Measurements from ENCODE around the gene ACTN1.
"Not testable (repeated sequence)": the region's sequence is repeated elsewhere in the genome, so short reads cannot be mapped to it uniquely, and the experiment has no call there.

Gene ACTN1

DNA sequence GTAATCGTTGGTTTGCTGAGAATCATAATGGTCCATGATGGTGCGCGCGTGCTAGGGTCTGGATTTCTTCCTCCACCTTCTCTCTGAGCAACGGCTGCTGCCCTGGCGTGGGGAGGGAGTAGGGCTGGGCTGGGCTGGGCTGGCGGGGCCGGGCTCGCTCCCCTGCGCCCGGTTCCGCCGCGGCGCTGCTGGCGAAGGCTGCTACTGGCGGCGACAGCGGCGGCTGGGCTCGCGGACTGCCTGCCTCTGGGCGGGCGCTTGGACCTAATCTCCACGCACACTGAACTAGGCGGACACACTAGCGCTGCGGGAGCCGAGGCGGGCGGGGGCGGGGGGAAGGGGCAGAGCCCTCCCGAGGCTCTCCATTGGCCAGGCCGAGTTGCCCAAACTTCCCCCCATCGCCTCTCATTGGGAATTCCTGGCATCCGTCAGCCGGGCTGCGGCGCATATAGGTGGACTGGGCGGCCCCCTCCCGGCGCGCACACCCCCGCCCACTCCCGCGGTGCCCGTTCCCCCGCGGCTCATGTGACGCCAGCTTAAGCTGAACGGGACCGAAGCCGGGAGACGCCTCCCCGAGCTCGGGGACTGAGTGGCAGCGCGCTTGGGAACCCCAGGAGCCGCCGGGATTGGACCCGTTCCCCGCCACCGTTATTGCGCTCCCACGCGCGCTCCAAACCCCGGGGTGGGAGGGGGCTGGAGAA lies at the start of gene ACTN1:
Gene ACTN1 (minus strand): TSS at position 282 of the 701 bp plus-strand sequence. CDS start 246 bp downstream, at position 36.
- DNase-seq (ENCODE audit: low read depth in 2 of 2), result peak; percentile 95 to 96

DNA sequence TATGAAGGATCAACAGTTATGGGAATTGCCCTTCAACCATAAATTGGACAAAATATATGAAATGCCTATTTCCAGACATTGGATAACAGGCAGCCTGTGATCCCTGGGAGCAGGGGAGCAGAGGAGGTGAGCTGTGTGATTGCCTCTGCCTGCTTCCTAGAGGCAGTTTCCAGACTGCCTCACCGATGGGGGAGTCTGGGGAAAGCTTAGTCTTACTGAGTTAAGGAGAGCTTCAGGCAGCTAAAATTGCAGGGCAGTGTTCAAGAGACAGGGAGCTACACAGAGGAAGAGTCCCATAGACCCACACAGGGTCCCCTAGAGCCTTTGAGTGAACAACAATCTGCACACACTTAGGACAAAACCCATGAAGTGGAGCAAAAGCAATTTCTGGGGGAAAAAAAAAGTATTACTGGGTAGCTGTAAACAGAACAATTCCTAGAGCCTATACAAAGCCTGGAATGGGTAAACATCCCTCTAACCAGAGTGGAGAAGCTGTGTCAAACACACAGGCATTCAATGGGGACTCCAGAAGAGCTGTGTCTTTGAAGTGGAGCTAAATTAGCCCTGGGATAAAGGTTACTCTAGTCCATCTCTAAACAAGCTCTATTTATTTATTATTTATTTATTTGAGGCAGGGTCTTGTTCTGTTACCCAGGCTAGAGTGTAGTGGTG lies 48.3 kb upstream of the ACTN1 start:
- no peak for DNase-seq (ENCODE audit: low read depth in 2 of 2)

DNA sequence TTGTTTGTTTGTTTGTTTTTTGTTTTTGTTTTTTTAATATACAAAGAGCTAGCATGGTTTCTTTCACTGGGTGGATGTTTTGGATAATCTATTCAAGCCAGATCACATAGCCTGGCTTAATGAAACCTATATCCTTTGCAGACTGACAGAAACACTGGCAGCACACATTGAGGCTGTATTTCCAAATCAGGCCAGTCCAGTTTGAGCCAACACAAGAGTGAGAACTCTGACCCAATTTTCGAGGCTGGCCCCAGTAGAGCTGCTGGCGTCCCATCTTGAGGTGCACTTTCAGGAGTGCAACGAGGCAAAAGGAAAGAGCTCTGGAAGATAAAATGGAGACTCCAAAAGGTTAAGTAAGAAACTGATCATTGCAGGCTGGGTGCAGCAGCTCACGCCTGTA lies 43.9 kb upstream of the ACTN1 start:
- DNase-seq (ENCODE audit: low read depth in 2 of 2), result no peak

DNA sequence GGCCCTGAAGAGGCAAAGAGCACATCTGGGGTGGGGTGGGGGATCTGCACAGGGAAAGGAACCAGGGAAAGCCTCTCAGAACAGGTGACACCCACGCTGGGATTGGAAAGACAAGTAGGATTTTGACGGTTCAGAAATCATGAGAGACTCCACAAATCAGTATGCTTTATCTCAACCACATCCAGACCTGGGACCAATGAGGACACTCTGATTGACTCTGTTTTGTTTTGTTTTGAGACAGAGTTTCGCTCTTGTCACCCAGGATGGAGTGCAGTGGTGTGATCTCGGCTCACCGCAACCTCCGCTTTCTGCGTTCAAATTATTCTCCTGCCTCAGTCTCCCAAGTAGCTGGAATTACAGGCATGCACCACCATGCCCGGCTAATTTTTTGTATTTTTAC lies 43.0 kb upstream of the ACTN1 start:
- not testable (repeated sequence) for DNase-seq (ENCODE audit: low read depth in 2 of 2)

DNA sequence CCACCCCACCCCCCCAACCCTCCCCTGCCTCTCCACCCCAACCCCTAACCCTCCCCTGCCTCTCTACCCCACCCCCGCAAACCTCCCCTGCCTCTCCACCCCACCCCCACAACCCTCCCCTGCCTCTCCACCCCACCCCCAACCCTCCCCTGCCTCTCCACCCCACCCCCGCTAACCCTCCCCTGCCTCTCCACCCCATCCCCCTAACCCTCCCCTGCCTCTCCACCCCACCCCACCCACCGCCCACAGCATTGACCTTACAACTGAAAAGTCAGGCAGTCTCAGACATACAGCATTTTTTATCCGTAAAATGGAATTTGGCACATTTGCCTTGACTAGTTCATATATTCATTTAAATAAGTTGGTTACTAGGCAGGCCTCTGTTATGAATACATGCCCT lies 38.6 kb upstream of the ACTN1 start:
- no peak for DNase-seq (ENCODE audit: low read depth in 2 of 2)

DNA sequence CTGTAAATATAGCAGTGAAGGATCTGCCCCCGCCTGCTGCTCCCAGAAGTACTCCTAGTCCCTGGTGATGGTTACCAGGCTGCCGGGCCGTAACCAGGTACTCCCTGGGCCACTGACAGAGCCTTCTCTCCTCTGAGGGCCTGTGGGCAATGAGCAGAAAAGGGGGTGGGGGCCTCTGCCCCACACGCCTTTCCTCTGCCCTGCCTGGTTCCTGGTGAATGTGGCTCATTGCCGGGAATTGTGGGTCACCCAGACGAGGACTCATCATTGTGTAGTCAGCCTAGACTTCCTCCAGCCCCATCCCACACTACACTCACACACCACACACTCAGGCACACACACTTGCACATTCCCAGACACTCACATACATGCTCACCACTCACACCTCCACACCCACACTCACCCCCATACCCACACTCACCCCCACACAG lies 35.7 kb upstream of the ACTN1 start:
- DNase-seq (ENCODE audit: low read depth in 2 of 2), result no peak

DNA sequence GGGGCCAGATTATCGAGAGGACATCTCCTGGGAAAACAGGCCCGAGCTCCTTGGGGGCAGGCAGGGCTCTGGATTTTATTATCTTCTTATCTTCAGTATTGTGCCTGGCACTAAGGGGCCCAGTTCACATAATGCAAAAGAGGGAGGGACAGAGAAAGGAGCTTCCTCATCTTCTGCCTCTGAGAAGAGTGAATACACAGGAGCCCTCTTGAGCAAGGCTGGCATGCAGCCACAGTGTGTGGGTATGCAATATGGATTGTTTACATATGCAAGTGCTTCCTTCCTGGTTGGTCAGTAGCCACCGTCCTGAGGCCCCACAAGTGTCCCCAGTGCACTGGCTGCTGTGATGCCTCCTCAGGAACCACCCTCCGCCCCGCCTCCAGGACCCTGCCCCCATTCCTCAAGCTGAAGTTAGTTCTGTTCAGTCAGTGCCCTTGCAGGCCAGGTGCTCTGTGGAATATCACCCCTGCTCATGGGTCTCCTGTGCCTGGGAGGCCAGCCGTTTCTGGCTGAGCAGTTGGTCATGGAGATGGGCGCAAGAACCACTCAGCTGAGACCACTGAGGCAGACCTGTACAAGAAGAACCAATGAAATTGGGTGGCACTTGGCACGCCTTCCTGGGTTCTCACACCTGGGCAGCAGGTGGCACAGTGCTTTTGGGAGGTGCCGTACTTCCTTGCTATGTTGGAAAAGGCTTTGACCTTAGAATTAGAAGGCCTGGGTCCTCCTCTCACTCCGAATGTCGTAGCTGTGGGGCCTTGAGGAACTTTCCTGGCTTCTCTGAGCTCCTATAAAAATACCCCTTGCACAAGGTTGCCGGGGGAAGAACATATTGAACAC lies 35.1 kb upstream of the ACTN1 start:
- no peak for DNase-seq (ENCODE audit: low read depth in 2 of 2)

DNA sequence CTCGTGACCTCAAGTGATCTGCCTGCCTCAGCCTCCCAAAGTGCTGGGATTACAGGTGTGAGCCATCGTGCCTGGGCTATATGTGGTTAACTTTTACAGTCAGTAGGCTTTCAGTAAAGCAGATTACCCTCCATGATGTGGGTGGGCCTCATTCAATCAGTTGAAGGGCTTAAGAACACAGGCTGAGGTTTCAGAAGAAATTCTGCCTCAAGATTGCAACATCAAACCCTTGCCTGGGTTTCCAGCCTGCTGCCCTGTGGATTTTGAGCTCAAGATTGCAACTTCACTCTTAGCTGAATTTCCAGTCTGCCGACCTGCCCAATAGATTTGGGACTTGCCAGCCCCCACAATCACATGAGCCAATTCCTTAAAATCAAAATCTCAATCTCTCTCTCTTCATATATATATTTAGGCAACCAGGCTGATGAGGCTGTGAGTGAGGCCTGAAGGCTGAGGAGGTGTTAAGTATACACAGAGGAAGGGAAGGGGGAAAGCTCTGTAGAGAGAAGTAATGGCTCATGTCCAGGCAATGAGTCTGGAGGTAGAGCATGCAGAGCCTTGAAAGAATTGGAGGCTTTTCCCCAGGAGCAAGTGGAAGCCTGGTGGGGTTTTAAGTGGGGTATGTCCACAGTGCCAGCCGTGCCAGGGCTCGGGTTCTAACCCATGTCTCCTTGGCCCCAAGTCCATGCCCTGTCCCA lies 33.3 kb upstream of the ACTN1 start:
- DNase-seq (ENCODE audit: low read depth in 2 of 2), result no peak

DNA sequence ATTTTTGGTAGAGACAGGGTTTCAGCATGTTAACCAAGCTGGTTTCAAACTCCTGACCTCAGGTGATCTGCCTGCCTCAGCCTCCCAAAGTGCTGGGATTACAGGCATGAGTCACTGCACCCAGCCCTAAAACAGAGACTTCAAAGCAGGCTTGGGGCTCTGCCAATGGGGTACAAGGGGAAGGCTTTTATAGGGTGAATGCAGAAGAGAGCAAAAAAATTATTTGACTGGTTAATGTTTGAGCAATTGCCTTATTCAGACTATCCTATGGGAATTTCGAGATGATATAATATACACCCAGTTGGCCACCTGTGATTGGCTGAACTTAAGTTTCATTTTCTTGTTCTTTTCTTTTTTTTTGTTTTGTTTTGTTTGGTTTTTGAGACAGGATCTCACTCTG lies 31.5 kb upstream of the ACTN1 start:
- DNase-seq (ENCODE audit: low read depth in 2 of 2), result no peak

DNA sequence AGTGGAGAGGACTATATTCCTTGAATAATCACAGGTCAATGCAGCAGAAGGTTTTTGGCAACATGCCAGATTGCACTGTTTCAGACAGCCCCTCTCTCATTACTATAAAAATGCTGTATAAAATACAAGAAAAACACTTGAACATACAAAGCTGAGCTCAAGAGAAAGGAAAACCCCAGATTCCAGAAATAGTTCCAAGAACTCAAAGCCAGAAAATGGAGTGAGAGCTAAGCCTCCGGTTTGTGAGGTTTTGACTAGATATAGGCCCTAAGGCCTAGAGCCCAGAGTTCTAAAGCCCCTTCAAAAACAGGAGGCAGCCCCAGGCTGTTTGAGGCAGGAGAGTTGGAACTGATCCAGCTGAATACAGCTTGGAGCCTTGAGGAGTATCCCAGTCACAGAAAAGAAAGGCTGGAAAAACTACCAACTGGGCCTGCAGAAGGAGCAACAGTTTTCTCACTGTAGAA lies 29.4 kb upstream of the ACTN1 start:
- DNase-seq (ENCODE audit: low read depth in 2 of 2), result peak in 1 of 2 experiments; percentile 38

DNA sequence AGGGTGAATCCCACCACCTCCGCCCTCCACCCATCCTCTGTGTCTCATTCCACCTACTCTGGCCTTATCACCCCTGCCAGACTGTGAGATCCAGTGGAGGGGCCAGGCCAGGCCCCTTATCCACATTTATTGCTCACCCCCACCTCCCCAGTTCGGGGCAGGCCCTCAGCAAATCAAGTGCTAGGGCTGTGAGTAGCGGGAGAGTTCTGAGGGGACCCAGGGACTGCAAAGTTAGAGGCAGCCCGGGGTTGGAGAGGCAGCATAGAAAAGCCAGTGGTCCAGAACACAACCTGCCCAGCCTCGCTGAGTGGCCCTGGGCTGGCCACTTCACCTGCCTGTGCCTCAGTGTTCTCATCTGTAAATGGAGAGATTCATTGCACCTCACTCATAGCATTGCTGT lies 27.2 kb upstream of the ACTN1 start:
- no peak for DNase-seq (ENCODE audit: low read depth in 2 of 2)

DNA sequence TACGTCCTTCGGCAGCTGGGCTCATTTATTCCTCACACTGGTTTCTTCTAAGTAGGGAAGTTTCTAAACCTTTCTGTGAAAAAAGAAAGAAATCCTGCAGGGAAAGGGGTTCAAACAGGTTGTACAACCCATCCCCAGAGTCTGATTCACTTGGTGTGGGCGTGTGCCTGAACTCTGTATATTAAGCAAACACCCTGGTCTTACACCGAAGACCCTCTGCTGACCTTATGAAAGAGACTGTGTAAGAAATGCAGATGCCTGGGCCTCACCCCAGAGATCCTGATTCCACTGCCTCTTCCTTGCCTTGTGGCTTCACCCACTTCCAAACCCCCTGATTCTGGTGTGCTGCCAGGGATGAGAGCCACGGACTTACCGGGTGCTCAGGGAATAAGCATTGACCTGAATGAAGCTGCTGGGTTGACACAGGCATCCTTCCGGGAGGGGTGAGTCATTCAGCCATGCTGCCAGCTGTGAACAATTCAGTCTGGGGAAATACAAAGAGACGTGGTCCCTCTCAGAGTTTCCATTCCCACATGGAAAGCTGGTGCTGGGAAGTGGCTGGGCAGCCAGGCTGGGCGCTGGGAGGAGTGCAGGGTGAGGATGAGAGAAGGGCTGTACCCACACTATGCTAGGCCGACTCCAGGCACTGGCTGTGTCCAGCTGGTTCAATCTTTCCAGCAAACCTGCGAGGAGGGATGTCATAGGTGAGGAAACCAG lies 26.5 kb upstream of the ACTN1 start:
- DNase-seq (ENCODE audit: low read depth in 2 of 2), result peak; percentile 73 to 74

DNA sequence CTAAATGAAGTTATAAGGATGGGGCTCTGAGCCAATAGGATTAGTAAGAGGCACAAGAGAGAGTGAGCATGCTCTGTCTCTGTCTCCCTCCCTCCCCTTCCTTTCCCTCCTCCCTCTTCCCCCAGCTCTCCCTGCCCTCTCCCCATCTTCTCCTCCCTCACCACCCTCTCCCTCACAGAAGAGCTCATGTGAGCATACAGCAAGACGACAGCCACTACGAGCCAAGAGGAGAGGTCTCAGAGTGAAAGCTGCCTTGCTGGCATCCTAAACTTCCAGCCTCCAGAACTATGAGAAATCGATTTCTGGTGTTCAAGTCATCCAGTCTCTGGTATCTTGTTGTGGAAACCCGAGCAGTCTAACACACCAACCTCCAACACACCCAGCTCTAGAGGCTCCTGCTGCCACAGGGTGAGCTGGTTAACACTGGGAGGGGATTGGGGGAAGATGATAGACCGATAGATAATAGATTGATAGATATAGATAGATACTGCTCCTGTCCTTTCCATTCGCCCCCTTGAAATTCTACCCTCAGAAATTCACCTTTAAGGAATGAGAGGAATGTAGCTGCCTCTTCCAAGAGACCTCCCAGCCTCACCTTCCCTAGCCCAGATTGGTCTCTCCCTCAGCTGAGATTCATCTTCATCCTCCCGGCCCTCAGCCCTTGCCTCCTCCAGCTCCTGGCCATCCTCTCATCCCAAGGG lies 25.8 kb upstream of the ACTN1 start:
- no peak for DNase-seq (ENCODE audit: low read depth in 2 of 2)

DNA sequence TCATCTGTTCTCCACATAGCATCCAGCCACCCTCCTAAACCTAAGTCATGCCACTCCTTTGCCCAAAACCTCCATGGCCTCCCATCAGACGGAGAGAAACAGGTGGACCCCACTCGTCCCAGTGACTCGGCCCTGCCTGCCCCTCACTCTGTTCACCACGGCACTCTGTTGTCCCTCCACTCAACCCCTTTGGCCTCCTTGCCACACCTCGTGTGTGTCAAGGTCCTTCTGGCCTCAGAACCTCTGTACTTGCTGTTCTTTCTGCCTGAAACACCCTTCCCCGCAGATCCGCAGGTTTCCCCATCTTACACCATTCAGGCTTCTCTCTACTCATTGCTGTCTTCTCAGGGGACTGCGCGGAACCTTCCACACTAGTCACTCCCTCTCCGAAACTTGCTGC lies 24.5 kb upstream of the ACTN1 start:
- DNase-seq (ENCODE audit: low read depth in 2 of 2), result no peak

DNA sequence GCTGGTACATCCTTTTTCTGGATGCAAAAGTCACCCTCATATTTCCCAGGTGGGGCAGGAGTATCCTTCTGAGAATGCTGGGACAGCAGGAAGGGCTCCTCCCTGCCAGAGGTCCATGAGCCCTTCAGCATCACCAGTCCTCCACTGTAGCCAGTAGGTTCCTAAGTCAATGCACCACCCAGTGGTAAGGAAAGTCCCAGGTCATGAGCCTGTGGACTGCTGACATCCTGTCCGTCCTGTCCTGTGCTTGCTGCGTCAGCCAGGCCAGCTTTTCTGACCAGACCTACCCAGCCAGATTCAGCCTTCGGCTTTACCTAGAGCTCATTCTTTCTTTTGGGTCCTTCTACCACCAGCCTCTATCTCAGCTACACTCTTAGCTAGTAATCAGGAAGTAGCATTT lies 23.0 kb upstream of the ACTN1 start:
- no peak for DNase-seq (ENCODE audit: low read depth in 2 of 2)

DNA sequence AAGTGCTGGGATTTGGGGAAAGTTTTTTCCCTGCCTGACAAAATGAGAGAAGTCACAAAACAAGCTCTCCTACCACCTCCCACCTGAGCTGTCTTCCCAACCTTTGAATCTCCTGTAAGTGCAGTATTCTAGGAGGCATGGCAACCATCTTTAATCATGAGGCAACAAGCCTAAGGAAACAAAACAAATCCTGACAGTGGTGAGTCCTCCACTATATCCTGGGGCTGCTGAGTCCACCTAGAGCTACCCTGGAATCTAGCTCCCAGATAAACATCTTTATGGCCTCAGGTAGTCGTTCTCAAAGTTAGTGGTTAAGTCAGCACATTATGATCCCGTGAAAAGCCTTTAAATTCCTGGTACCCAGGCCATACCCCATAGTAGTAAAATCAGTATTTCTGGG lies 22.3 kb upstream of the ACTN1 start:
- no peak for DNase-seq (ENCODE audit: low read depth in 2 of 2)

DNA sequence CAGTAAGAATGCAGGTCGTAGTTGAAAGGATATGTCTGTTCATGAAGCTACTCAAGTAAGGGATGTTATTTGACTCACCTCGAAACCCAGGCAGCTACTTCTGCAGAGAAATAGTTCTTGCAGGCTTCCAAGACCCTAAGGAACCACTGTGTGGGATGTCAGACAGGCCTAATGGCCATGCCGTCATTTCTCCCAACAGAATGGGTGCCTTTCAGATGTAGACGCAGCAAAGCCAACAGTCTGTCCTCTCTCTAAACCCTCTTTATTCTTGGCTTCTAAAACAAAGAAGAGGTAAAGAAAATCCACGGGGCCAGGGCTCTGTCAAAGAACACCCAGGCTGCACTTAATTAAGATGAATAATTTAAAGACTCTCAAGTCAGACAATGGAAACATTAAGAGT lies 19.0 kb upstream of the ACTN1 start:
- DNase-seq (ENCODE audit: low read depth in 2 of 2), result no peak

DNA sequence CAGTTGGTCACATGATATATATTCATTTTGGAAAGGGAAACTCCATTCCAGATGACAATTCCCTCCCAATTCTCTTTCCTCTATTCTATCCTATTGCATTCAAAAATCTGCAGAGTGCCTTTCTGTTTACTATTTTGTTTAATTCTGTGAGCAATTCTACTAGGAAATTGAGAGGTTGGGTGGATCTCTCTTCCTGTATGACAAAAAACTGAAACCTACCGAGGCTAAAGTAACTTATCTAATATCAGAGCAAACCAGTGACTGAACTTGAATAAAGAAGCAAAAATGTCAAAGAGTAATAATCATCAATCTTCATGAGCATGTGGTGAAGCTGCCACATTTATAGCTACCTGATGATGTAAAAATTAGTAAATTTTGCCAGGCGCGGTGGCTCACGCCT lies 16.6 kb upstream of the ACTN1 start:
- DNase-seq (ENCODE audit: low read depth in 2 of 2), result no peak

DNA sequence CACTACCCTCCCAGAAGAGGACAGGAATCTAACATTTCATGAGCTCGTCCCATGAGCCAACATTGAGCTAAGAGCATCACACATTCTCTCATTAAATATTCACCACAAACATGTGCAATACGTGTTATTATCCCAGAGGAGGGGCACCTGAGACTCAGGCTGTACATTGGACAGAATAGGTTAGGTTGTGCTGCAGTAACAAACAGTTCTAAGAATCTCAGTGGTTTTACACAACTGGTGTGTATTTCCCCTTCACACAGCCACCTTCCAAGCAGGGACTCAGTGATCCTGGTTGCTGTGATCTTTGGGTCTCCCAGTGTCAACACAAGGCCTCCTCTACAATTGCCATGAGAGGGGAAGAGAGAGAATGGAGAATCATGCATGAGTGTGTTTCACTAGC lies 15.0 kb upstream of the ACTN1 start:
- DNase-seq (ENCODE audit: low read depth in 2 of 2), result no peak

DNA sequence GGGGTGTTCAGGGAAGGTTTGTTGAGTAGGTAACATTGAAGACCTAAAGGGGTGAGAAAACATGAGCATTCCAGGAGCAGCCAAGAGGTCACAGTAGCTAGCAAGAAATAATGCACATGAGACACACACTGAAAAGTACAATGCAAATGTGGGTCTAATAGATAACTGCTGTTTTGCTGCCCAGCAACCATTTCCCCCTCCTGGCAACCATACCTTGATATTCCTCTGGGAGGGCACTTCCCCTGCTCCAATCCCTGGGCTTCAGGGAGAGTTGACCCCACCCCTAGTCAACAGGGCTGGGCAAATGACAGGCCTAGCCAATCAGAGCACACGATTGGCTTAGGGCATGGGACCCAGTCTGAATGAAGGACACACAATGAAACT lies 8.5 kb upstream of the ACTN1 start:
- no peak for DNase-seq (ENCODE audit: low read depth in 2 of 2)
